SJCRH30 (cell line): ENCODE measurements around the gene ACYP1. TPM values are rescaled to one million over a fixed set of nuclear protein-coding genes. Genes with fewer than 3 reads are reported as not detected.

ENCODE experiments used
- DNase-seq, 2 experiments: peaks; one replicate each; pipeline ENCODE4 v3.0.0-alpha.2; 2015 to 2020
- H3K27ac ChIP-seq: fragments of 250-450 bp; sonication (Bioruptor Pico); 2 replicates; pipeline ENCODE4 v1.5.1; 2020; ENCODE audit warnings: mild to moderate bottlenecking, moderate library complexity
- H3K27me3 ChIP-seq: fragments of 250-450 bp; sonication (Bioruptor Pico); 2 replicates; pipeline ENCODE4 v1.5.1; 2020; ENCODE audit warnings: mild to moderate bottlenecking, moderate library complexity
- H3K36me3 ChIP-seq: fragments of 250-450 bp; sonication (Bioruptor Pico); 2 replicates; pipeline ENCODE4 v1.5.1; 2020; ENCODE audit warnings: mild to moderate bottlenecking, moderate library complexity
- H3K4me1 ChIP-seq: fragments of 250-450 bp; sonication (Bioruptor Pico); 2 replicates; pipeline ENCODE4 v1.5.1; 2020; ENCODE audit warnings: mild to moderate bottlenecking, moderate library complexity
- H3K4me3 ChIP-seq: fragments of 250-450 bp; sonication (Bioruptor Pico); 2 replicates; pipeline ENCODE4 v1.5.1; 2020; ENCODE audit warnings: mild to moderate bottlenecking, moderate library complexity
- H3K9me3 ChIP-seq: fragments of 250-450 bp; sonication (Bioruptor Pico); replicated peaks from 2 replicates; pipeline ENCODE4 v1.5.1; 2020; ENCODE audit warnings: mild to moderate bottlenecking, moderate library complexity
- total RNA-seq: library from RNA; depleted of rRNA; stranded (reverse); fragments of >200 nt; shearing (Covaris generic); gene quantifications from 2 replicates; pipeline ENCODE4 v1.2.3, GENCODE V29; 2014; rRNA removed

Gene ACYP1
- total RNA-seq, 1 experiment from 2014 or later, result 43.1 TPM

- Histone ChIP-seq H3K9me3 (0 out of 2 replicates have a peak, but pooled peaks cover 5% of the 10 kb centered on the region), H3K4me1 (peaks cover 11% of the 10 kb centered on the region), H3K27ac (peak overlapping the region; percentile 34), H3K36me3 (peaks cover 29% of the 10 kb centered on the region), H3K4me3 (peak overlapping the region; percentile 68), H3K27me3 (no peaks in the 10 kb centered on the region)
- no peak for DNase-seq
These were observed 60.4 kb downstream of the ACYP1 start for GRCh38 chr14:75003250-75004027.

Other genes with a start within 250 kb of the ACYP1 start
- gene PROX2, start 187.9 kb downstream of the ACYP1 start, total RNA-seq, result not detected in 2 replicates
- 41.6 and 49.8 TPM in 2 replicates for gene DLST, start 182.1 kb downstream of the ACYP1 start, total RNA-seq
- 1.8 TPM in 2 replicates for gene RPS6KL1, start 140.8 kb downstream of the ACYP1 start, total RNA-seq
- gene PGF, start 108.4 kb downstream of the ACYP1 start, total RNA-seq, result 115 and 120 TPM in 2 replicates
- 56.8 and 64.7 TPM in 2 replicates for gene EIF2B2, start 61.1 kb downstream of the ACYP1 start, total RNA-seq
- 6.9 and 9.3 TPM in 2 replicates for gene MLH3, start 12.6 kb downstream of the ACYP1 start, total RNA-seq
- gene ZC2HC1C, start 5.6 kb upstream of the ACYP1 start, total RNA-seq, result not detected in 2 replicates
- 40.0 and 44.8 TPM in 2 replicates for gene NEK9, start 63.0 kb upstream of the ACYP1 start, total RNA-seq
- 119 and 123 TPM in 2 replicates for gene TMED10, start 112.6 kb upstream of the ACYP1 start, total RNA-seq
- 2.9 and 3.1 TPM in 2 replicates for gene FOS, start 214.8 kb upstream of the ACYP1 start, total RNA-seq